Right atrium auricular region (tissue), 2 donors: ENCODE data around the gene MYL5. TPM values are rescaled to one million over a fixed set of nuclear protein-coding genes. Genes with fewer than 3 reads are reported as not detected.

Experiments
- DNase-seq: peaks from one replicate; pipeline ENCODE4 v3.0.0-alpha.2; 2019; ENCODE audit warnings: low spot score
- H3K27ac ChIP-seq, 2 donors: fragments of 200-600 bp; sonication (generic); 1 replicate in 1 of 2; 2 replicates in 1 of 2; pipeline ENCODE4 v1.5.1; 2016 to 2019
- H3K27me3 ChIP-seq, 2 donors: fragments of 200-600 bp; sonication (generic); one replicate each; pipeline versions ENCODE4 v1.5.1 to v1.6.0; 2017 to 2019
- H3K36me3 ChIP-seq: fragments of 200-600 bp; sonication (generic); one replicate; pipeline ENCODE4 v1.5.1; 2016
- H3K4me1 ChIP-seq, 2 donors: fragments of 200-600 bp; sonication (generic); one replicate each; pipeline versions ENCODE4 v1.5.1 to v1.6.0; 2017 to 2019
- H3K4me3 ChIP-seq, 2 donors: fragments of 200-600 bp; sonication (generic); 1 replicate in 1 of 2; 2 replicates in 1 of 2; pipeline ENCODE4 v1.5.1; 2017 to 2019; ENCODE audit warnings: mild to moderate bottlenecking in 1 of 2, moderate library complexity in 1 of 2
- H3K9me3 ChIP-seq, 2 donors: fragments of 200-600 bp; sonication (generic); one replicate each; pipeline ENCODE4 v1.5.1; 2019
- total RNA-seq, 2 donors: library from RNA; depleted of rRNA; stranded (reverse); fragments of >200 nt; gene quantifications; one replicate each; pipeline ENCODE4 v1.1.0, GENCODE V29; 2016
- TF ChIP-seq, protein P1 (sequence below), 2 donors: fragments of 200-600 bp; sonication (generic); IDR thresholded peaks; one replicate each; pipeline ENCODE4 v1.5.1; 2019; ENCODE audit warnings: antibody characterized with exemption in 2 of 2

Gene MYL5
- total RNA-seq, 2 donors from 2014 or later: 3.2 to 3.6 TPM

DNA sequence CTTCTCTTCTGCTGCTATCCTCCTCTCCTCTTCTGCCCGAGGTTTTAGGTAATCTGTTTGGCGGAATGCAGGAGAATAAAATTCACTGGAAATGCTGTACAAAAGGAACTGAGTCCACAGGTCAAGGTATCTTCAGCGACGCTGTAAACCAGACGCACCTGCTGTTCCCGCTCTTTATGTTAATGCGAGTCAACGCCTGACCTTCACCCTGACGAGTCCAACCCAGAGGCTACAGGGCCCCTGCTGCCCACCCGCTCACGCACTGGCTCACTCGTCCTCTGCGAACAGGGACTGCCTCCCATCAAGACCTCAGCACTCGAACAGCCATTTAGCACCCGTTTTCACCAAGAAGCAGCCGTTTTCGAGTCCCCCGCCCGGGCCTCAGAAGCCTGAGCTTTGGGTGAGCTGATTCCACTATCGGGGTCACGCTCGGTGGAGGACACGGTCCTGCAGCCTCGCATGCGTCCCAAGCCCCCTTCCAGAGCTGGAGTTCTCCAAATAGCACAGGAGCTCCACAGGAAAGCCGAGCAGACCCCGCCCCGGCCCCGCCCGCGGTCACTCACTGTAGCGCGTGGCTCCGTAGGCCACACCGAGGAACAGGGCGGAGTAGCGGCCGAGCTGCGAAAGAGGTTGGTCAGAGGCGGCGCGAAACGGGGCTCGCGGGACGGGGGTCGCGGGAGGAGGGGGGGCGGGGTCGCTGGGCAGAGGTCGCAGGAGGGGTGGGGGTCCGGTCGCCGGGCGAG lies 822 bp upstream of the MYL5 start:
- peak overlapping the region; percentile 94 to 97 for H3K27ac ChIP-seq
- DNase-seq: no peak
- TF ChIP-seq, protein P1, sequence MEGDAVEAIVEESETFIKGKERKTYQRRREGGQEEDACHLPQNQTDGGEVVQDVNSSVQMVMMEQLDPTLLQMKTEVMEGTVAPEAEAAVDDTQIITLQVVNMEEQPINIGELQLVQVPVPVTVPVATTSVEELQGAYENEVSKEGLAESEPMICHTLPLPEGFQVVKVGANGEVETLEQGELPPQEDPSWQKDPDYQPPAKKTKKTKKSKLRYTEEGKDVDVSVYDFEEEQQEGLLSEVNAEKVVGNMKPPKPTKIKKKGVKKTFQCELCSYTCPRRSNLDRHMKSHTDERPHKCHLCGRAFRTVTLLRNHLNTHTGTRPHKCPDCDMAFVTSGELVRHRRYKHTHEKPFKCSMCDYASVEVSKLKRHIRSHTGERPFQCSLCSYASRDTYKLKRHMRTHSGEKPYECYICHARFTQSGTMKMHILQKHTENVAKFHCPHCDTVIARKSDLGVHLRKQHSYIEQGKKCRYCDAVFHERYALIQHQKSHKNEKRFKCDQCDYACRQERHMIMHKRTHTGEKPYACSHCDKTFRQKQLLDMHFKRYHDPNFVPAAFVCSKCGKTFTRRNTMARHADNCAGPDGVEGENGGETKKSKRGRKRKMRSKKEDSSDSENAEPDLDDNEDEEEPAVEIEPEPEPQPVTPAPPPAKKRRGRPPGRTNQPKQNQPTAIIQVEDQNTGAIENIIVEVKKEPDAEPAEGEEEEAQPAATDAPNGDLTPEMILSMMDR (IDR thresholded peaks at IDR 0.05): no peak

DNA sequence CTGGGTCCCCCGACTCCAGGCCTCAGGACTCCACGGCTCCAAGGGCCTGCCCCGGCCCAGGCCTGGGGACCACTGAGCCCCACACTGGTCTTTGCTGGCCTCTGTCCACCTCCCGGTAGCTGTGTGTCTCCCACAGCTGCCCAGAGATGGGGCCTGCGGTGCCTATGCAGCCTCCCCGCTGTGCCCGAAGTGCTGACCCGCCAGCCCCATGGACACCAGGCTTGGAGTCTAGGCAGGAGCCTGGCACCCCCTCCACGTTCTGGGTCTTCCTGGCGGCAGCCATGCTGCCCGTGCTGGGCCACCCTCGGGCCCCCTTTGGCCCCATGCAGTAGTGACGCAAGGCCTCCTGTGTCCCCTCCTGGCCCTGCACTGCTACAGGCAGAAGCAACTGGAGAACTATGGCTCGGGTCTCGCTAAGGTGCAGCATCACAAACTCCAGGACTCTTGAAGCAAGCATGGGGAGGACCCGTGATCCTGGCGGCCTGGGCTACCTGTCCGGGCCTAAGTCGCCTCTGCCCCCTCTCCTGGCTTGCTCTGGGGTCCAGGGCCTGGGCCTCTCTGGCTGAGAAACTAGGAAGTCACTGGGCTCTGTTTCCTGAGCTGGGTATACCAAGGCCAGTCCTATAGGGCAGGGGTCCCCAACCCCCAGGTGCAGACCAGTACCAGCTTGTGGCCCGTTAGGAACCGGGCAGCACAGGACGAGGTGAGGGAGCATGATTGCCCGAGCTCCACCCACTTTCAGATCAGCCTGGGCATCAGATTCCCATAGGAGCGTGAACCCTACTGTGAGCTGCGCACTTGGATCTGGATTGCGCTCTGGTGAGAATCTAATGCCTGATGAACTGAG lies 917 bp downstream of the MYL5 start:
- peak overlapping the region; percentile 94 to 97 for H3K27ac ChIP-seq

More for the DNA sequence above, 822 bp upstream of the MYL5 start:
- H3K4me3 ChIP-seq: peak overlapping the region; percentile 84 to 91
- peaks cover 22% of the 10 kb centered on the region for H3K36me3 ChIP-seq
- H3K4me1 ChIP-seq: peaks cover 0 to 31% of the 10 kb centered on the region in 2 donors
- no peaks in the 10 kb centered on the region for H3K9me3 ChIP-seq
- no peaks in the 10 kb centered on the region for H3K27me3 ChIP-seq

DNA sequence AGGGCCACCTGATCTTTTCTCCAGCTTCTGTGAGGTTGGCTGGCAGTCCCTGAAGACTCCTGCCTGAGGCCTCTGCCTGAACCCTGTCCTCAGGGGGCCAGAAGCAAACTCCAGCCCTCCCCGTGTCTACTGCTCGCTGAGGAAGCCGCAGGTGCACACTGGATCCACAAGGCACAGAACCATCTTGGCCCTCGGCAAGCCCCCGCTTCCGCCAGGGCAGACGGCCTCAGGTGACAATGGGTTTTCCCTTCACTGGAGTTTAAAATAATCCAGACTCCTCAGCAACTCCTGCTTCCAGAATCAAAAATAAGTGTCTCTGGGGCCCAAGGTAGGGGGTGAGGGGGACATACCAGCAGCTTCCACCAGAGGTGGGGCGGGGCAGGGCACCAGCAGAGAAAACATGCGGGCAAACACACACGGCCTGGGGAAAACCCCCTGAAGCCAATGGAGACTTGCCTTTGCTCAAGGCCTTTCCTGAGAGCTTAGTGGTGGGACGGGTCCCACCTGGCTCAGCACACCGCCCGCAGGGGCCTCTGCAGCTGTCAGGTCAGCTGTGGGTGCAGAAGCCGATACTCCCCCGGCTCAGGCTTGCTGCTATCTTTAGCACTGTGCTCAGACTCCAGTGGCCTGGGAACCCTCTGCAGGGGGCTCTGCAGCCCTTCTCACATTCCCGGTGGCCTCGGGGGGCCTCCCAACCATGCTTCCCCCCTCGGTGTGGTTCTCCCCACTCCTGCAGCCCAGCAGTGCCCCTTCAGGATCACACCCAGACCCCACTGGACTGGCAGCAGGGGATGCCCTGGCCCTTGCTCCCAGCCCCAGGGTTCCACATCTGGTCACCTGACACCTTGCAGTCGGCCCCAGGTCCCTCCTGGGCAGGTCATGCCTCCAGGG lies 1.9 kb downstream of the MYL5 start:
- H3K36me3 ChIP-seq: peaks cover 15% of the 10 kb centered on the region
- H3K27me3 ChIP-seq: no peaks in the 10 kb centered on the region
- H3K9me3 ChIP-seq: no peaks in the 10 kb centered on the region
- TF ChIP-seq, protein P1 (IDR thresholded peaks at IDR 0.05): no peak
- no peak for DNase-seq
- peaks cover 0 to 41% of the 10 kb centered on the region in 2 donors for H3K4me1 ChIP-seq
- H3K4me3 ChIP-seq: no peak overlapping the region
- no peak overlapping the region for H3K27ac ChIP-seq

More for the DNA sequence above, 917 bp downstream of the MYL5 start:
- no peak for DNase-seq
- Histone ChIP-seq H3K36me3 (peaks cover 22% of the 10 kb centered on the region), H3K4me1 (peaks cover 0 to 31% of the 10 kb centered on the region in 2 donors), H3K9me3 (no peaks in the 10 kb centered on the region), H3K27me3 (no peaks in the 10 kb centered on the region), H3K4me3 (peak overlapping the region; percentile 84 to 91)
- TF ChIP-seq, protein P1 (IDR thresholded peaks at IDR 0.05): no peak

GRCh38 chr4:676871-677235 lies 2.5 kb downstream of the MYL5 start:
- Histone ChIP-seq H3K27me3 (no peaks in the 10 kb centered on the region), H3K36me3 (peaks cover 9% of the 10 kb centered on the region), H3K4me1 (peaks cover 0 to 42% of the 10 kb centered on the region in 2 donors), H3K9me3 (no peaks in the 10 kb centered on the region), H3K27ac (no peak overlapping the region), H3K4me3 (no peak overlapping the region)
- DNase-seq: no peak
- TF ChIP-seq, protein P1 (IDR thresholded peaks at IDR 0.05): no peak
